ENCODE data around the gene USP49. TPM values are rescaled to one million over a fixed set of nuclear protein-coding genes. Genes with fewer than 3 reads are reported as not detected.
A peak's percentile ranks its signal among the peaks of the same experiment; 100 is the strongest.

USP49 gene
- total and polyA plus RNA-seq, 2 donors = 1.1 to 3.0 TPM

GRCh38 chr6:41826343-41827022 is 68.7 kb downstream of the USP49 start:
- no peak overlapping the region for H3K27ac ChIP-seq (ENCODE audit: low read depth in 1 of 2, low read length in 1 of 2)
- no peak for DNase-seq (ENCODE audit: low read depth in 6 of 9, low spot score in 9 of 9)
- H3K9me3 ChIP-seq (ENCODE audit: control insufficient read depth in 2 of 2, insufficient read depth in 1 of 2, low read length in 1 of 2) = no peaks in the 10 kb centered on the region
- H3K4me1 ChIP-seq (ENCODE audit: control insufficient read depth in 2 of 2, insufficient read depth in 2 of 2, low read length in 2 of 2) = no peaks in the 10 kb centered on the region
- H3K36me3 ChIP-seq (ENCODE audit: control insufficient read depth in 2 of 2, insufficient read depth in 2 of 2, low read length in 1 of 2) = peaks cover 0 to 3% of the 10 kb centered on the region in 2 donors
- no peak overlapping the region for H3K4me3 ChIP-seq (ENCODE audit: low read length in 2 of 2)
- no peaks in the 10 kb centered on the region for H3K27me3 ChIP-seq (ENCODE audit: control insufficient read depth in 2 of 2, insufficient read depth in 1 of 2, low read length in 1 of 2)
- WGBS = 97% methylated on average over 2 of the region's 2 CpGs

GRCh38 chr6:41824571-41825569 is 70.3 kb downstream of the USP49 start:
- Histone ChIP-seq H3K27ac (ENCODE audit: low read depth in 1 of 2, low read length in 1 of 2) (no peak overlapping the region), H3K27me3 (ENCODE audit: control insufficient read depth in 2 of 2, insufficient read depth in 1 of 2, low read length in 1 of 2) (no peaks in the 10 kb centered on the region), H3K4me1 (ENCODE audit: control insufficient read depth in 2 of 2, insufficient read depth in 2 of 2, low read length in 2 of 2) (no peaks in the 10 kb centered on the region)

GRCh38 chr6:41823178-41823577 is 72.0 kb downstream of the USP49 start:
- no peak for DNase-seq (ENCODE audit: low read depth in 6 of 9, low spot score in 9 of 9)
- 98% methylated on average over 1 of the region's 1 CpG for WGBS
- no peaks in the 10 kb centered on the region for H3K4me1 ChIP-seq (ENCODE audit: control insufficient read depth in 2 of 2, insufficient read depth in 2 of 2, low read length in 2 of 2)

More at GRCh38 chr6:41824571-41825569, 70.3 kb downstream of the USP49 start:
- H3K4me3 ChIP-seq (ENCODE audit: low read length in 2 of 2) = no peak overlapping the region
- peaks cover 3% of the 10 kb centered on the region in 2 donors for H3K36me3 ChIP-seq (ENCODE audit: control insufficient read depth in 2 of 2, insufficient read depth in 2 of 2, low read length in 1 of 2)
- H3K9me3 ChIP-seq (ENCODE audit: control insufficient read depth in 2 of 2, insufficient read depth in 1 of 2, low read length in 1 of 2) = no peaks in the 10 kb centered on the region
- 91% methylated on average over 13 of the region's 13 CpGs for WGBS
- DNase-seq (ENCODE audit: low read depth in 6 of 9, low spot score in 9 of 9) = no peak

GRCh38 chr6:41822021-41822420 is 73.2 kb downstream of the USP49 start:
- H3K4me1 ChIP-seq (ENCODE audit: control insufficient read depth in 2 of 2, insufficient read depth in 2 of 2, low read length in 2 of 2) = no peaks in the 10 kb centered on the region
- WGBS = 100% methylated on average over 1 of the region's 1 CpG
- no peak for DNase-seq (ENCODE audit: low read depth in 6 of 9, low spot score in 9 of 9)
- H3K27me3 ChIP-seq (ENCODE audit: control insufficient read depth in 2 of 2, insufficient read depth in 1 of 2, low read length in 1 of 2) = no peaks in the 10 kb centered on the region
- peaks cover 3 to 9% of the 10 kb centered on the region in 2 donors for H3K36me3 ChIP-seq (ENCODE audit: control insufficient read depth in 2 of 2, insufficient read depth in 2 of 2, low read length in 1 of 2)
- no peak overlapping the region for H3K27ac ChIP-seq (ENCODE audit: low read depth in 1 of 2, low read length in 1 of 2)
- H3K4me3 ChIP-seq (ENCODE audit: low read length in 2 of 2) = no peak overlapping the region
- H3K9me3 ChIP-seq (ENCODE audit: control insufficient read depth in 2 of 2, insufficient read depth in 1 of 2, low read length in 1 of 2) = no peaks in the 10 kb centered on the region

More at GRCh38 chr6:41823178-41823577, 72.0 kb downstream of the USP49 start:
- H3K4me3 ChIP-seq (ENCODE audit: low read length in 2 of 2) = no peak overlapping the region
- peaks cover 3 to 5% of the 10 kb centered on the region in 2 donors for H3K36me3 ChIP-seq (ENCODE audit: control insufficient read depth in 2 of 2, insufficient read depth in 2 of 2, low read length in 1 of 2)
- H3K27ac ChIP-seq (ENCODE audit: low read depth in 1 of 2, low read length in 1 of 2) = no peak overlapping the region
- no peaks in the 10 kb centered on the region for H3K9me3 ChIP-seq (ENCODE audit: control insufficient read depth in 2 of 2, insufficient read depth in 1 of 2, low read length in 1 of 2)
- H3K27me3 ChIP-seq (ENCODE audit: control insufficient read depth in 2 of 2, insufficient read depth in 1 of 2, low read length in 1 of 2) = no peaks in the 10 kb centered on the region

GRCh38 chr6:41821266-41821665 is 73.9 kb downstream of the USP49 start:
- DNase-seq (ENCODE audit: low read depth in 6 of 9, low spot score in 9 of 9) = no peak
- H3K4me3 ChIP-seq (ENCODE audit: low read length in 2 of 2) = no peak overlapping the region
- peaks cover 3 to 9% of the 10 kb centered on the region in 2 donors for H3K36me3 ChIP-seq (ENCODE audit: control insufficient read depth in 2 of 2, insufficient read depth in 2 of 2, low read length in 1 of 2)
- no peaks in the 10 kb centered on the region for H3K4me1 ChIP-seq (ENCODE audit: control insufficient read depth in 2 of 2, insufficient read depth in 2 of 2, low read length in 2 of 2)
- no peaks in the 10 kb centered on the region for H3K27me3 ChIP-seq (ENCODE audit: control insufficient read depth in 2 of 2, insufficient read depth in 1 of 2, low read length in 1 of 2)
- 95% methylated on average over 4 of the region's 4 CpGs for WGBS
- H3K9me3 ChIP-seq (ENCODE audit: control insufficient read depth in 2 of 2, insufficient read depth in 1 of 2, low read length in 1 of 2) = no peaks in the 10 kb centered on the region
- H3K27ac ChIP-seq (ENCODE audit: low read depth in 1 of 2, low read length in 1 of 2) = no peak overlapping the region

- Histone ChIP-seq H3K4me1 (ENCODE audit: control insufficient read depth in 2 of 2, insufficient read depth in 2 of 2, low read length in 2 of 2) (peaks cover 0 to 4% of the 10 kb centered on the region in 2 donors), H3K4me3 (ENCODE audit: low read length in 2 of 2) (no peak overlapping the region), H3K36me3 (ENCODE audit: control insufficient read depth in 2 of 2, insufficient read depth in 2 of 2, low read length in 1 of 2) (peaks cover 5 to 6% of the 10 kb centered on the region in 2 donors), H3K27ac (ENCODE audit: low read depth in 1 of 2, low read length in 1 of 2) (no peak overlapping the region), H3K27me3 (ENCODE audit: control insufficient read depth in 2 of 2, insufficient read depth in 1 of 2, low read length in 1 of 2) (no peaks in the 10 kb centered on the region), H3K9me3 (ENCODE audit: control insufficient read depth in 2 of 2, insufficient read depth in 1 of 2, low read length in 1 of 2) (no peaks in the 10 kb centered on the region)
- WGBS = 97% methylated on average over 4 of the region's 4 CpGs
- DNase-seq (ENCODE audit: low read depth in 6 of 9, low spot score in 9 of 9) = no peak
Observed at GRCh38 chr6:41818271-41819054, 76.7 kb downstream of the USP49 start.

- H3K9me3 ChIP-seq (ENCODE audit: control insufficient read depth in 2 of 2, insufficient read depth in 1 of 2, low read length in 1 of 2) = no peaks in the 10 kb centered on the region
- DNase-seq (ENCODE audit: low read depth in 6 of 9, low spot score in 9 of 9) = no peak
- H3K4me1 ChIP-seq (ENCODE audit: control insufficient read depth in 2 of 2, insufficient read depth in 2 of 2, low read length in 2 of 2) = peaks cover 0 to 4% of the 10 kb centered on the region in 2 donors
- no peak overlapping the region for H3K4me3 ChIP-seq (ENCODE audit: low read length in 2 of 2)
- H3K27ac ChIP-seq (ENCODE audit: low read depth in 1 of 2, low read length in 1 of 2) = peak overlapping the region; percentile 3 to 19
- H3K36me3 ChIP-seq (ENCODE audit: control insufficient read depth in 2 of 2, insufficient read depth in 2 of 2, low read length in 1 of 2) = peaks cover 2 to 6% of the 10 kb centered on the region in 2 donors
- 100% methylated on average over 1 of the region's 1 CpG for WGBS
- no peaks in the 10 kb centered on the region for H3K27me3 ChIP-seq (ENCODE audit: control insufficient read depth in 2 of 2, insufficient read depth in 1 of 2, low read length in 1 of 2)
Observed at GRCh38 chr6:41815587-41815986, 79.6 kb downstream of the USP49 start.

GRCh38 chr6:41814629-41815028 is 80.5 kb downstream of the USP49 start:
- Histone ChIP-seq H3K9me3 (ENCODE audit: control insufficient read depth in 2 of 2, insufficient read depth in 1 of 2, low read length in 1 of 2) (no peaks in the 10 kb centered on the region), H3K27ac (ENCODE audit: low read depth in 1 of 2, low read length in 1 of 2) (no peak overlapping the region), H3K4me1 (ENCODE audit: control insufficient read depth in 2 of 2, insufficient read depth in 2 of 2, low read length in 2 of 2) (peaks cover 0 to 4% of the 10 kb centered on the region in 2 donors), H3K36me3 (ENCODE audit: control insufficient read depth in 2 of 2, insufficient read depth in 2 of 2, low read length in 1 of 2) (peaks cover 2 to 6% of the 10 kb centered on the region in 2 donors), H3K27me3 (ENCODE audit: control insufficient read depth in 2 of 2, insufficient read depth in 1 of 2, low read length in 1 of 2) (no peaks in the 10 kb centered on the region), H3K4me3 (ENCODE audit: low read length in 2 of 2) (no peak overlapping the region)
- WGBS = 91% methylated on average over 4 of the region's 4 CpGs
- no peak for DNase-seq (ENCODE audit: low read depth in 6 of 9, low spot score in 9 of 9)
